SK-N-SH (cell line): ENCODE data around the gene MYO16. TPM values are rescaled to one million over a fixed set of nuclear protein-coding genes. Genes with fewer than 3 reads are reported as not detected.

Source experiments
- CTCF ChIA-PET: fragments of 300-600, 350-600 bp; formaldehyde crosslinking; extraction: SDS; loops from one replicate; lab custom pipeline; 2021; lab: Yijun Ruan, JAX
- POLR2A ChIA-PET: fragments of 350-600 bp; sonication (Branson Sonifier 250); formaldehyde crosslinking; extraction: SDS; loops from one replicate; lab custom pipeline; 2020; ENCODE audit warnings: antibody characterized with exemption, inconsistent platforms; lab: Yijun Ruan, JAX
- DNase-seq: peaks from one replicate; pipeline ENCODE4 v3.0.0; 2012
- H2AFZ ChIP-seq: fragments of 200-600 bp; sonication (generic); 2 replicates; pipeline ENCODE4 v1.8.1; 2016; ENCODE audit warnings: antibody characterized with exemption, mild to moderate bottlenecking, low read depth
- H3F3A ChIP-seq: fragments of 200-600 bp; sonication (generic); replicated peaks from 2 replicates; pipeline ENCODE3; 2016; ENCODE audit warnings: antibody characterized with exemption, mild to moderate bottlenecking; ENCODE audit not compliant: insufficient read depth
- H3K27ac ChIP-seq, 2 experiments: fragments of 200-500 bp in 1 of 2; fragments of 200-600 bp in 1 of 2; sonication (Bioruptor generic) in 1 of 2; sonication (generic), shearing (Covaris generic) in 1 of 2; 2 replicates each; pipeline versions ENCODE4 v1.5.1 to v1.6.1; 2014 to 2016; ENCODE audit warnings: low read depth in 2 of 2, inconsistent platforms in 1 of 2, low read length in 1 of 2, mild to moderate bottlenecking in 1 of 2, mixed read lengths in 1 of 2
- H3K27me3 ChIP-seq: fragments of 200-600 bp; sonication (generic), shearing (Covaris generic); 2 replicates; pipeline ENCODE4 v1.6.1; 2016; ENCODE audit warnings: mixed run types; ENCODE audit not compliant: insufficient read depth
- H3K36me3 ChIP-seq, 2 experiments: fragments of 200-500 bp in 1 of 2; fragments of 200-600 bp in 1 of 2; sonication (Bioruptor generic) in 1 of 2; sonication (generic) in 1 of 2; replicated peaks in 1 of 2; 2 replicates each; pipeline versions ENCODE3 to v1.5.1; 2014 to 2016; ENCODE audit warnings: low read length in 1 of 2, mild to moderate bottlenecking in 1 of 2; ENCODE audit not compliant: insufficient read depth in 2 of 2, control insufficient read depth in 1 of 2
- H3K4me1 ChIP-seq, 2 experiments: fragments of 200-500 bp in 1 of 2; fragments of 200-600 bp in 1 of 2; sonication (Bioruptor generic) in 1 of 2; sonication (generic), shearing (Covaris generic) in 1 of 2; 2 replicates each; pipeline versions ENCODE4 v1.5.1 to v1.6.1; 2014 to 2016; ENCODE audit warnings: low read depth in 1 of 2, low read length in 1 of 2, mixed run types in 1 of 2; ENCODE audit not compliant: insufficient read depth in 2 of 2, control insufficient read depth in 1 of 2
- H3K4me2 ChIP-seq: fragments of 200-600 bp; sonication (generic), shearing (Covaris generic); 2 replicates; pipeline ENCODE4 v1.6.1; 2017; ENCODE audit warnings: mixed run types
- H3K4me3 ChIP-seq, 2 experiments: fragments of 200-500 bp in 1 of 2; fragments of 200-600 bp in 1 of 2; sonication (Bioruptor generic) in 1 of 2; sonication (generic), shearing (Covaris generic) in 1 of 2; 2 replicates each; pipeline versions ENCODE4 v1.5.1 to v1.8.1; 2014 to 2016; ENCODE audit warnings: low read depth in 2 of 2, inconsistent platforms in 1 of 2, low read length in 1 of 2, mild to moderate bottlenecking in 1 of 2, mixed read lengths in 1 of 2, moderate library complexity in 1 of 2
- H3K79me2 ChIP-seq: fragments of 200-600 bp; sonication (generic); 2 replicates; pipeline ENCODE4 v1.8.1; 2017; ENCODE audit warnings: mild to moderate bottlenecking; ENCODE audit not compliant: insufficient read depth
- H3K9ac ChIP-seq: fragments of 200-600 bp; sonication (generic); 2 replicates; pipeline ENCODE4 v1.6.1; 2017; ENCODE audit warnings: mixed run types
- H3K9me2 ChIP-seq: fragments of 200-600 bp; sonication (generic); 2 replicates; pipeline ENCODE4 v1.6.1; 2017; ENCODE audit warnings: mixed run types
- H3K9me3 ChIP-seq: fragments of 200-600 bp; sonication (generic); 2 replicates; pipeline ENCODE4 v1.6.1; 2017; ENCODE audit warnings: mixed run types, mild to moderate bottlenecking, moderate library complexity
- H4K20me1 ChIP-seq: fragments of 200-600 bp; sonication (generic); 2 replicates; pipeline ENCODE4 v1.6.1; 2017; ENCODE audit warnings: mild to moderate bottlenecking, mixed run types; ENCODE audit not compliant: insufficient read depth
- CHD2 ChIP-seq: fragments of 150-350 bp; IDR thresholded peaks from 2 replicates; pipeline ENCODE4 v1.6.1; 2018; ENCODE audit warnings: low read length; ENCODE audit not compliant: partially characterized antibody
- CTCF ChIP-seq: fragments of 200-600 bp; sonication (generic); IDR thresholded peaks from 2 replicates; pipeline ENCODE4 v1.6.1; 2017; ENCODE audit warnings: antibody characterized with exemption, mild to moderate bottlenecking, moderate library complexity
- EP300 ChIP-seq, 2 experiments: IDR thresholded peaks; 2 replicates each; pipeline versions ENCODE4 v1.4.0 to v1.6.1; 2012; ENCODE audit warnings: borderline replicate concordance in 1 of 2, low read depth in 1 of 2, low read length in 1 of 2
- EZH2phosphoT487 ChIP-seq: fragments of 200-600 bp; sonication (generic); IDR thresholded peaks from 2 replicates; pipeline ENCODE4 v1.6.1; 2017; ENCODE audit warnings: low read depth, mixed run types, mild to moderate bottlenecking, antibody characterized with exemption, moderate library complexity, borderline replicate concordance
- GABPA ChIP-seq: IDR thresholded peaks from 2 replicates; pipeline ENCODE4 v1.4.0; 2012; ENCODE audit warnings: low read depth, mild to moderate bottlenecking
- GATA2 ChIP-seq: sonication (generic); formaldehyde crosslinking; IDR thresholded peaks from 2 replicates; pipeline ENCODE4 v1.5.0; 2020; ENCODE audit warnings: mild to moderate bottlenecking, missing genetic modification reagents
- MEF2A ChIP-seq: IDR thresholded peaks from 2 replicates; pipeline ENCODE4 v1.4.0; 2012; ENCODE audit warnings: low read depth, borderline replicate concordance
- MXI1 ChIP-seq: IDR thresholded peaks from 2 replicates; pipeline ENCODE4 v1.6.1; 2012; ENCODE audit warnings: mild to moderate bottlenecking, low read depth, low read length, improper control_type of control experiment
- NRF1 ChIP-seq: IDR thresholded peaks from 2 replicates; pipeline ENCODE4 v1.6.1; 2012; ENCODE audit warnings: low read depth, mild to moderate bottlenecking, low read length
- POLR2AphosphoS5 ChIP-seq: IDR thresholded peaks from 2 replicates; pipeline ENCODE4 v1.6.1; 2012; ENCODE audit warnings: low read depth, low read length
- RAD21 ChIP-seq: IDR thresholded peaks from 2 replicates; pipeline ENCODE4 v1.6.1; 2012; ENCODE audit warnings: mild to moderate bottlenecking, low read length
- RXRA ChIP-seq: IDR thresholded peaks from 2 replicates; pipeline ENCODE4 v1.4.0; 2012; ENCODE audit warnings: low read depth, mild to moderate bottlenecking, borderline replicate concordance
- SIN3A ChIP-seq: IDR thresholded peaks from 2 replicates; pipeline ENCODE4 v1.6.1; 2012; ENCODE audit warnings: low read depth, mild to moderate bottlenecking, low read length, moderate library complexity, borderline replicate concordance
- SMC3 ChIP-seq: IDR thresholded peaks from 2 replicates; pipeline ENCODE4 v1.6.1; 2012; ENCODE audit warnings: low read depth, low read length, improper control_type of control experiment
- TEAD4 ChIP-seq: IDR thresholded peaks from 2 replicates; pipeline ENCODE4 v1.4.0; 2012; ENCODE audit warnings: mild to moderate bottlenecking, borderline replicate concordance; ENCODE audit not compliant: insufficient read depth
- USF2 ChIP-seq: fragments of 150-350 bp; IDR thresholded peaks from 2 replicates; pipeline ENCODE4 v1.6.1; 2017; ENCODE audit warnings: antibody characterized with exemption, low read length, low read depth, borderline replicate concordance
- YY1 ChIP-seq: IDR thresholded peaks from 2 replicates; pipeline ENCODE4 v1.4.0; 2012; ENCODE audit warnings: low read depth, mild to moderate bottlenecking
- WGBS: methylation state at CpG from one replicate; pipeline ENCODE4 v1.1.6; 2017; ENCODE audit warnings: low lambda C conversion rate; 5-methylcytosine and 5-hydroxymethylcytosine counted together
- polyA plus RNA-seq, 3 experiments: library from polyadenylated mRNA; depleted of rRNA; stranded (reverse); fragments of >200 nt; gene quantifications; 2 replicates each; pipeline ENCODE4 v1.2.3, GENCODE V29; 2012
- TF ChIP-seq, protein P1 (sequence below): IDR thresholded peaks from 2 replicates; pipeline ENCODE4 v1.4.0; 2012; ENCODE audit warnings: low read depth, borderline replicate concordance
- TF ChIP-seq, protein P2 (sequence below): IDR thresholded peaks from 2 replicates; pipeline ENCODE4 v1.4.0; 2012; ENCODE audit warnings: low read depth, borderline replicate concordance

MYO16 gene
- polyA plus RNA-seq, 1 of the 3 experiments (the other 2 are of a cell fraction), result 0.07 TPM

DNA sequence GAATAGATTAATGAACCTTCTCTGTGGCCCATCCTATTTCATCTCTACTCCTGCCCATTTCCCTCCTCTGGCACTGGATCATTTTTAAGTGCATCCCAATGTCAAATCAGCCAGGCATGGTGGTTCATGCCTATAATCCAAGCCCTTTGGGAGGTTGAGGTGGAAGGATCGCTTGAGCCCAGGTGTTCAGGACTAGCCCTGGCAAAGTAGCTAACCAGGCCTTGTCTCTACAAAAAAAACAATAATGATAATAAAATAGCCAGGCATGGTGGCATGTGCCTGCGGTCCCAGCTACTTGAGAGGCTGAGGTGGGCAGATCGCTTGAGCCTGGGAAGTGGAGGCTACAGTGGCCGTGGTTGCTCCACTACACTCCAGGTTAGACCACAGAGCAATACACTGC is 517.0 kb downstream of the MYO16 start:
- H3F3A ChIP-seq, result peaks cover 3% of the 10 kb centered on the region
- H3K9ac ChIP-seq, result peak overlapping the region; percentile 30; the same call in 1 of the 2 replicates
- H3K4me1 ChIP-seq, result peaks cover 34 to 37% of the 10 kb centered on the region in 2 experiments; a peak in 3 of 4 replicates
- H3K36me3 ChIP-seq, result no peaks in the 10 kb centered on the region
- POLR2A ChIA-PET, result interaction anchor here (1.2 to 1.7 kb wide), 2 partner anchors 634 to 639 kb away, joined by 4 read pairs; no protein-coding TSS in a partner anchor
- no peak for TF ChIP-seq EZH2phosphoT487
- no peak for TF ChIP-seq GATA2 (CRISPR knock-in tag)
- TF ChIP-seq TEAD4, result no peak
- TF ChIP-seq RAD21, result no peak
- no peak for TF ChIP-seq USF2
- no peak for TF ChIP-seq GABPA
- TF ChIP-seq CHD2, result no peak
- TF ChIP-seq, all 33 proteins: peak for 0
- WGBS, result 90% methylated on average over 4 of the region's 4 CpGs
- Histone ChIP-seq H3K4me3 (no peak overlapping the region), H3K27me3 (no peaks in the 10 kb centered on the region), H2AFZ (no peak overlapping the region), H3K27ac (peak overlapping the region; percentile 61 to 90), H3K79me2 (no peaks in the 10 kb centered on the region), H4K20me1 (no peaks in the 10 kb centered on the region), H3K4me2 (no peak overlapping the region), H3K9me2 (no peaks in the 10 kb centered on the region), H3K9me3 (no peaks in the 10 kb centered on the region)
- DNase-seq, result no peak
- CTCF ChIA-PET, result interaction anchor here (0.6 to 5.3 kb wide), 20 partner anchors 11 to 643 kb away, joined by 3 to 27 read pairs (median 4); no protein-coding TSS in a partner anchor

DNA sequence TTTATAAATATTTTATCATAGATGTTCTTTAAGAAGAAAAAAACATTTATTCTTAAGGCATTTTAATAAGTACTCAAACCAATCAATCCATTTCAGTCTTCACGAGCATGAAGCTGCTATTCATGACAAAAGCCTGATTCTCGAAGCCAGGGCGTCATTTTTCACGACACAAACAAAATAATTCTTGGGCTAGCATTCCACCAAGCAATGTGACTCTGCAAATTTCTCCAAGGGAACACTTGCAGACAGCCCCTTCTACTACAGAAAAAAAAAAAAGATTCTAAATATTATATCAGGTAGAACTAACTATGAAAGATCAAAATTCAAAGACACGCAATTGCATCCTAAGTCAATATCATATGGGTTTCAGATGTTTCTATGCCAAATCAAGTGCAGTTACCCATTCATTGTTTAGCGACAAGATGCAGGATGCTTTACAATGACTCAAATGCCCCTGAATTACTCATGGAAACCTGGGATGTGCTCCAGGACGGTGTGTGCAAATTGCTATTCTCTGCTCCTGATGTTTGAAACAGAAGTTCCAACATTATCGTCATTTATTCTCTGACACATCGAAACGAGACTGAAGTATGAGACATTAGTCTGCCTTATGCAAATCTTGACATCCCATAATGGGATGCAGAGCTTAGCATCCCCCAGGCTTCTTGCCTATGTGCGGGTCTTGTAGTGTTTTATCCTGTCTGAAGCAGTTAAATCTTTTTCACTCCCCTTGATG is 517.7 kb downstream of the MYO16 start:
- Histone ChIP-seq H3F3A (peaks cover 3% of the 10 kb centered on the region), H4K20me1 (no peaks in the 10 kb centered on the region), H3K79me2 (no peaks in the 10 kb centered on the region), H3K4me3 (peak overlapping the region in 1 of 2 experiments; percentile 3; a peak in 1 of 4 replicates), H2AFZ (no peak overlapping the region), H3K36me3 (no peaks in the 10 kb centered on the region), H3K27ac (peak overlapping the region; percentile 61 to 90), H3K4me2 (peak overlapping the region; percentile 6), H3K27me3 (no peaks in the 10 kb centered on the region), H3K9ac (peak overlapping the region; percentile 24; the same call in 1 of the 2 replicates), H3K4me1 (peaks cover 36 to 43% of the 10 kb centered on the region in 2 experiments; a peak in 3 of 4 replicates), H3K9me2 (no peaks in the 10 kb centered on the region), H3K9me3 (no peaks in the 10 kb centered on the region)
- POLR2A ChIA-PET, result no interaction called here
- peak; percentile 45 for DNase-seq
- CTCF ChIA-PET, result interaction anchor here (0.6 to 5.3 kb wide), 13 partner anchors 15 to 644 kb away, joined by 3 to 27 read pairs (median 5); no protein-coding TSS in a partner anchor
- WGBS, result 10% methylated on average over 11 of the region's 11 CpGs
- TF ChIP-seq, protein P1, sequence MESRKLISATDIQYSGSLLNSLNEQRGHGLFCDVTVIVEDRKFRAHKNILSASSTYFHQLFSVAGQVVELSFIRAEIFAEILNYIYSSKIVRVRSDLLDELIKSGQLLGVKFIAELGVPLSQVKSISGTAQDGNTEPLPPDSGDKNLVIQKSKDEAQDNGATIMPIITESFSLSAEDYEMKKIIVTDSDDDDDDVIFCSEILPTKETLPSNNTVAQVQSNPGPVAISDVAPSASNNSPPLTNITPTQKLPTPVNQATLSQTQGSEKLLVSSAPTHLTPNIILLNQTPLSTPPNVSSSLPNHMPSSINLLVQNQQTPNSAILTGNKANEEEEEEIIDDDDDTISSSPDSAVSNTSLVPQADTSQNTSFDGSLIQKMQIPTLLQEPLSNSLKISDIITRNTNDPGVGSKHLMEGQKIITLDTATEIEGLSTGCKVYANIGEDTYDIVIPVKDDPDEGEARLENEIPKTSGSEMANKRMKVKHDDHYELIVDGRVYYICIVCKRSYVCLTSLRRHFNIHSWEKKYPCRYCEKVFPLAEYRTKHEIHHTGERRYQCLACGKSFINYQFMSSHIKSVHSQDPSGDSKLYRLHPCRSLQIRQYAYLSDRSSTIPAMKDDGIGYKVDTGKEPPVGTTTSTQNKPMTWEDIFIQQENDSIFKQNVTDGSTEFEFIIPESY, result peak; percentile 74
- TF ChIP-seq MEF2A (peak; percentile 77; the same call in 1 of the 2 replicates), YY1 (no peak), CHD2 (no peak), GABPA (0 out of 2 replicates have a peak, but pooled peaks have one; percentile 1), TEAD4 (peak; percentile 84), CTCF (no peak), EP300 (IDR thresholded peaks at IDR 0.05; ENCODE audit: borderline replicate concordance in 1 of 2, low read depth in 1 of 2, low read length in 1 of 2) (peak; percentile 62 to 97; a peak in 3 of 4 replicates), RXRA (peak; percentile 81; the same call in 1 of the 2 replicates), RAD21 (0 out of 2 replicates have a peak, but pooled peaks have one; percentile 22), POLR2AphosphoS5 (peak; percentile 84), SMC3 (no peak), MXI1 (no peak), NRF1 (no peak), SIN3A (no peak), GATA2 (CRISPR knock-in tag) (0 out of 2 replicates have a peak, but pooled peaks have one; percentile 23)
- TF ChIP-seq, protein P2, sequence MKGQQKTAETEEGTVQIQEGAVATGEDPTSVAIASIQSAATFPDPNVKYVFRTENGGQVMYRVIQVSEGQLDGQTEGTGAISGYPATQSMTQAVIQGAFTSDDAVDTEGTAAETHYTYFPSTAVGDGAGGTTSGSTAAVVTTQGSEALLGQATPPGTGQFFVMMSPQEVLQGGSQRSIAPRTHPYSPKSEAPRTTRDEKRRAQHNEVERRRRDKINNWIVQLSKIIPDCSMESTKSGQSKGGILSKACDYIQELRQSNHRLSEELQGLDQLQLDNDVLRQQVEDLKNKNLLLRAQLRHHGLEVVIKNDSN, result no peak
